GM23248 (cell line): ENCODE data around the gene MICAL2. TPM values are rescaled to one million over a fixed set of nuclear protein-coding genes. Genes with fewer than 3 reads are reported as not detected.

Source experiments
- DNase-seq: peaks from one replicate; pipeline ENCODE4 v3.0.0-alpha.2; 2015
- H2AFZ ChIP-seq: fragments of 200-600 bp; sonication (generic); 2 replicates; pipeline ENCODE4 v1.6.1; 2016; ENCODE audit warnings: antibody characterized with exemption
- H3F3A ChIP-seq: fragments of 200-600 bp; sonication (generic); 2 replicates; pipeline ENCODE4 v1.6.1; 2016; ENCODE audit warnings: mild to moderate bottlenecking, antibody characterized with exemption, mixed run types; ENCODE audit not compliant: insufficient read depth
- H3K27ac ChIP-seq: fragments of 200-600 bp; sonication (generic); 2 replicates; pipeline ENCODE4 v1.5.1; 2016; ENCODE audit warnings: mild to moderate bottlenecking
- H3K27me3 ChIP-seq: fragments of 200-600 bp; sonication (generic); replicated peaks from 2 replicates; pipeline ENCODE4 v1.6.1; 2016; ENCODE audit warnings: mild to moderate bottlenecking; ENCODE audit not compliant: insufficient read depth
- H3K36me3 ChIP-seq: fragments of 200-600 bp; sonication (generic); 2 replicates; pipeline ENCODE4 v1.6.1; 2016; ENCODE audit warnings: low read depth, mild to moderate bottlenecking
- H3K4me1 ChIP-seq: fragments of 200-600 bp; sonication (generic); 2 replicates; pipeline ENCODE4 v1.6.1; 2016; ENCODE audit warnings: mild to moderate bottlenecking; ENCODE audit not compliant: insufficient read depth
- H3K4me2 ChIP-seq: fragments of 200-600 bp; sonication (generic); one replicate; pipeline ENCODE4 v1.6.1; 2016; ENCODE audit warnings: mild to moderate bottlenecking; ENCODE audit not compliant: unreplicated experiment
- H3K4me3 ChIP-seq: fragments of 200-600 bp; sonication (generic); 2 replicates; pipeline ENCODE4 v1.5.1; 2016; ENCODE audit warnings: mild to moderate bottlenecking
- H3K79me2 ChIP-seq: fragments of 200-600 bp; sonication (generic); 2 replicates; pipeline ENCODE4 v1.6.1; 2016; ENCODE audit warnings: mild to moderate bottlenecking; ENCODE audit not compliant: insufficient read depth
- H3K9ac ChIP-seq: fragments of 200-600 bp; sonication (generic); 2 replicates; pipeline ENCODE4 v1.6.1; 2016; ENCODE audit warnings: mild to moderate bottlenecking
- H3K9me2 ChIP-seq: fragments of 200-600 bp; sonication (generic); 2 replicates; pipeline ENCODE4 v1.6.1; 2016; ENCODE audit warnings: mixed run types, mild to moderate bottlenecking, moderate library complexity; ENCODE audit not compliant: insufficient read depth
- H3K9me3 ChIP-seq: fragments of 200-600 bp; sonication (generic); one replicate; pipeline ENCODE4 v1.6.1; 2017; ENCODE audit warnings: low read depth
- H4K20me1 ChIP-seq: fragments of 200-600 bp; sonication (generic); 2 replicates; pipeline ENCODE4 v1.6.0; 2016; ENCODE audit not compliant: insufficient read depth
- EZH2 ChIP-seq: fragments of 200-600 bp; sonication (generic); IDR thresholded peaks from 2 replicates; pipeline ENCODE4 v1.6.1; 2018; ENCODE audit warnings: antibody characterized with exemption, mild to moderate bottlenecking; ENCODE audit not compliant: insufficient read depth, poor library complexity, severe bottlenecking
- EZH2phosphoT487 ChIP-seq: fragments of 200-600 bp; sonication (generic); IDR thresholded peaks from 2 replicates; pipeline ENCODE4 v1.6.1; 2018; ENCODE audit warnings: antibody characterized with exemption, moderate library complexity, mild to moderate bottlenecking, low read depth; ENCODE audit not compliant: insufficient read depth
- WGBS, 2 experiments: methylation state at CpG; one replicate each; pipeline ENCODE4 v1.1.6; 2015 to 2017; ENCODE audit warnings: low lambda C conversion rate in 2 of 2, low coverage in 1 of 2; ENCODE audit errors: missing lambda C conversion rate in 2 of 2; 5-methylcytosine and 5-hydroxymethylcytosine counted together
- in situ Hi-C: fragments of 300-500 bp; cut with MboI; formaldehyde crosslinking; loops from 2 replicates; pipeline ENCODE4 v1.15.0; 2020
- polyA plus RNA-seq: library from polyadenylated mRNA; unstranded; fragments of >200 nt; fragmentation: Nextera tagmentation; extraction: Ambion mirVana; gene quantifications from 2 replicates; pipeline ENCODE4 v1.2.1, GENCODE V29; 2016
- total RNA-seq: library from RNA; depleted of rRNA; stranded (reverse); fragments of >200 nt; shearing (Covaris generic); gene quantifications from 2 replicates; pipeline ENCODE4 v1.2.3, GENCODE V29; 2014

MICAL2 gene
- total and polyA plus RNA-seq, 2 experiments from 2014 or later, result 83.3 to 158 TPM

GRCh38 chr11:12288212-12288930 is 178.0 kb downstream of the MICAL2 start:
- Histone ChIP-seq H4K20me1 (no peaks in the 10 kb centered on the region), H3K27me3 (no peaks in the 10 kb centered on the region), H3K9ac (peak overlapping the region; percentile 92), H3K9me3 (no peaks in the 10 kb centered on the region), H3K79me2 (no peaks in the 10 kb centered on the region), H2AFZ (peak overlapping the region; percentile 78), H3K4me1 (peaks cover 51% of the 10 kb centered on the region), H3F3A (peaks cover 46% of the 10 kb centered on the region), H3K9me2 (no peaks in the 10 kb centered on the region), H3K36me3 (no peaks in the 10 kb centered on the region), H3K4me3 (peak overlapping the region; percentile 61; the same call in 1 of the 2 replicates), H3K4me2 (peak overlapping the region; percentile 85), H3K27ac (peak overlapping the region; percentile 100)
- in situ Hi-C loops, result no loop called here
- 15 to 18% methylated on average over 12 of the region's 12 CpGs for WGBS, 2 experiments
- peak; percentile 97 for DNase-seq
- TF ChIP-seq EZH2, result no peak
- TF ChIP-seq EZH2phosphoT487, result no peak

DNA sequence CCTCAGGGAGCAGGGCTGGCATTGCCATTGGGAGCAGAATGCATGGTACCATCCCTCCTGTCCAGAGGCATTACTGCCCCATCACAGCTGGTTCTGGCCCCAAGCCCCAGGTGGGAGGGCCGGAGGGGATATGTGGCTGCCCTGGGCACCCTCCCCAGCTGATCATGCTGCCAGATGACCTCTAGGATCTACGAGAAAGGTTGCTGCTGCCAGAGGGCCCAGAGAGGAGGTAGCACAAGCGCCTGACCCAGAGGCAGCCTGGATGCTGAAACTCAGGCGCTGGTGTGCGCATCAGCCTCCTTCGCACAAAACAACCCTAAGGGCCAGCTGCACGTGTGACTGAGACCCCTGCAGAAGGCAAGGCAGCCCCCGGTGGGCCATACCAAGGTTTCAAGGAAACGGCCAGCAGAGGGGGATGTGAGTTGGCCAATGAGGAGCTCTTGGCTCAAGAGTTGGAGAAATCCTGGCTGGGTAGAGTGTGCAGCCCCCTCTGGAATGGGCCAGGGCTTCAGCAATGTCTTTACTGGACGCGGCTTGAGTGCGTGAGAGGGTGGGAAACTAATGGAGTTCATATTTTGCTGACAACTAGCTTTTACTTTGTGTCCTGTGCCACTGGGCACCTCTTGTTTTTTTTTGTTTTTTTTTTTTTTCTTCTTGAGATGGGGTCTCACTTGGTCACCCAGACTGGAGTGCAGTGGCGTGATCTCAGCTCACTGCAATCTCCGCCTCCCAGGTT is 178.7 kb downstream of the MICAL2 start:
- H3K27ac ChIP-seq, result peak overlapping the region; percentile 100

DNA sequence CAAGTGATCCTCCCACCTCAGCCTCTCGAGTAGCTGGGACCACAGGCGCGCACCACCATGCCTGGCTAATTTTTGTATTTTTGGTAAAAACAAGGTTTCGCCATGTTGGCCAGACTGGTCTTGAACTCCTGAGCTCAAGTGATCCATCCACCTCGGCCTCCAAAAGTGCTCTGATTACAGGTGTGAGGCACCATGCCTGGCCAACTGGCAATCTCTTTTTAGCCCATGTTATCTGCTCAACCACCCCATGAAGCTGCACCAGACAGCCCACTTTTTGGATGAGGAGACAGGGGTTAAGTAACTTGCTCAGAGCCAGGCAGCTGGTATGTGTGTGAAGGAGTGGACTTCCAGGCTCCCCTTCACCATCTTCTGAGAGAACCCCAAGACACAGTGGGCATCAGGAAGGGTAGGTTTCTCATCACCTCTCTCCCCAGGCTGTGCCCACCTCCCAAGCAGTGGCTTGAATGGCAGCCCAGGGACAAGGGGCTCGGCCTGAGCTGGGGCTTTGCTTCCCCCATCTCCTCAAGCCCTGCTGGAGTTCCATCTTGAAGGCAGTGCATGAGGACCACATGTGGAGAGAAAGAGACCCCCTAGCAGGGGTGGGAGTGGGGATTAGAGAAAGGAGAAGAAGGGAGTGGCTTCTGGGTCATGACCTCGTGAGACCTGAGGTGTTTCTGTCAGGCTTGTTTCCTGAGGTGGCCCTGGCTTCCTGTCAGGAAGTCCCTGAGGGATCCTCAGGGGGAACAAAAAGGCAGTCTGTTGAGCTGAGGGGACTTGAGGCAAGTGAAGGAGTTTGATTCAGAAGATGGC is 179.5 kb downstream of the MICAL2 start:
- H2AFZ ChIP-seq, result no peak overlapping the region
- H3K79me2 ChIP-seq, result no peaks in the 10 kb centered on the region
- H3K9ac ChIP-seq, result no peak overlapping the region
- peaks cover 32% of the 10 kb centered on the region for H3F3A ChIP-seq
- H3K9me2 ChIP-seq, result no peaks in the 10 kb centered on the region
- in situ Hi-C loops, result no loop called here
- no peak for TF ChIP-seq EZH2phosphoT487
- no peak for TF ChIP-seq EZH2
- DNase-seq, result no peak
- H4K20me1 ChIP-seq, result no peaks in the 10 kb centered on the region
- H3K9me3 ChIP-seq, result no peaks in the 10 kb centered on the region
- H3K4me2 ChIP-seq, result no peak overlapping the region
- WGBS, 2 experiments, result 93 to 96% methylated on average over 7 of the region's 7 CpGs
- no peak overlapping the region for H3K27ac ChIP-seq
- no peaks in the 10 kb centered on the region for H3K27me3 ChIP-seq
- no peak overlapping the region for H3K4me3 ChIP-seq
- peaks cover 36% of the 10 kb centered on the region for H3K4me1 ChIP-seq
- H3K36me3 ChIP-seq, result no peaks in the 10 kb centered on the region

More for the DNA sequence above, 178.7 kb downstream of the MICAL2 start:
- 82 to 86% methylated on average over 14 of the region's 14 CpGs for WGBS, 2 experiments
- in situ Hi-C loops, result no loop called here
- Histone ChIP-seq H3K9ac (peak overlapping the region; percentile 92), H3K79me2 (no peaks in the 10 kb centered on the region), H3K9me3 (no peaks in the 10 kb centered on the region), H3K27me3 (no peaks in the 10 kb centered on the region), H3F3A (peaks cover 39% of the 10 kb centered on the region), H3K4me1 (peaks cover 44% of the 10 kb centered on the region), H3K4me3 (no peak overlapping the region), H3K9me2 (no peaks in the 10 kb centered on the region), H3K36me3 (no peaks in the 10 kb centered on the region), H3K4me2 (peak overlapping the region; percentile 85), H4K20me1 (no peaks in the 10 kb centered on the region), H2AFZ (peak overlapping the region; percentile 78)
- DNase-seq, result no peak
- no peak for TF ChIP-seq EZH2
- TF ChIP-seq EZH2phosphoT487, result no peak

DNA sequence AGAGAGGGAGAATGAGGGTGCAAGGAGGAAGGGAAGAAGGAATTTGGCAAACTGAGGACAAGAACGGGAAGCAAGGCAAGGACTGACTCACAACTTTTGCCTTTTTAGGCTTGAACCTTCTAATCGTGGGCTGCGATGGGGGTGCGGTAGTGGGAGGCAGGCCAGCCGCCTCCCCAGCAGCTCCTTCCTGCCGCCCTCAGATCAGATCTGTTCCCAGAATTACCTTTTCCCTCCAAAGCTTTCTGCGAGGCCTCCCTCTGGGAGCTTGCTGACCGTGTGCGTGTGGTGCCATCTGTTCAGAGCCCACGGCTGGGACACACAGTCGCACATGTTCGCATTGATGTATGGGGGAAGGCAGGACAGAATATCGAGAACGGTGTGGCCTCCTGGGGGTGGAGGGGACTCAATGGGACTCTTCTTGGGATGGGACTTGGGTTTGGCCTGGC is 180.1 kb downstream of the MICAL2 start:
- Histone ChIP-seq H3K4me1 (peaks cover 31% of the 10 kb centered on the region), H2AFZ (no peak overlapping the region), H3K9ac (no peak overlapping the region), H3K4me3 (no peak overlapping the region), H3K36me3 (no peaks in the 10 kb centered on the region), H3K27me3 (no peaks in the 10 kb centered on the region), H4K20me1 (no peaks in the 10 kb centered on the region), H3K9me3 (no peaks in the 10 kb centered on the region), H3F3A (peaks cover 25% of the 10 kb centered on the region), H3K79me2 (no peaks in the 10 kb centered on the region), H3K4me2 (no peak overlapping the region), H3K27ac (no peak overlapping the region), H3K9me2 (no peaks in the 10 kb centered on the region)
- 94 to 95% methylated on average over 14 of the region's 14 CpGs for WGBS, 2 experiments
- DNase-seq, result no peak
- TF ChIP-seq EZH2 (no peak), EZH2phosphoT487 (no peak)
- in situ Hi-C loops, result no loop called here
